HS-5 (cell line): ENCODE results near the gene MUC5B.
"Not testable (repeated sequence)": the region's sequence is repeated elsewhere in the genome, so short reads cannot be mapped to it uniquely, and the experiment has no call there.

Experiments
- DNase-seq: peaks from one replicate; pipeline ENCODE4 v3.0.0-alpha.2; 2012; ENCODE audit warnings: low read depth

MUC5B gene

GRCh38 chr11:1251236-1251770 lies 28.4 kb downstream of the MUC5B start:
- no peak for DNase-seq

GRCh38 chr11:1252371-1253102 lies 29.7 kb downstream of the MUC5B start:
- no peak for DNase-seq

GRCh38 chr11:1253103-1253485 lies 30.2 kb downstream of the MUC5B start:
- DNase-seq = no peak

GRCh38 chr11:1254086-1254648 lies 31.3 kb downstream of the MUC5B start:
- no peak for DNase-seq

- no peak for DNase-seq
These were observed 31.9 kb downstream of the MUC5B start for GRCh38 chr11:1254733-1255132.

- DNase-seq = no peak
These were observed 32.3 kb downstream of the MUC5B start for GRCh38 chr11:1255151-1255550.

GRCh38 chr11:1256257-1257045 lies 33.6 kb downstream of the MUC5B start:
- no peak for DNase-seq

- DNase-seq = no peak
These were observed 34.5 kb downstream of the MUC5B start for GRCh38 chr11:1257366-1257765.

- no peak for DNase-seq
These were observed 35.0 kb downstream of the MUC5B start for GRCh38 chr11:1257916-1258315.

GRCh38 chr11:1258401-1259075 lies 35.7 kb downstream of the MUC5B start:
- no peak for DNase-seq

- DNase-seq = no peak
These were observed 36.2 kb downstream of the MUC5B start for GRCh38 chr11:1259076-1259461.

- DNase-seq = no peak
These were observed 36.7 kb downstream of the MUC5B start for GRCh38 chr11:1259561-1259960.

- no peak for DNase-seq
These were observed 37.2 kb downstream of the MUC5B start for GRCh38 chr11:1260023-1260501.

- DNase-seq = no peak
These were observed 37.8 kb downstream of the MUC5B start for GRCh38 chr11:1260620-1261019.

GRCh38 chr11:1261241-1262071 lies 38.6 kb downstream of the MUC5B start:
- DNase-seq = no peak

- DNase-seq = peak; percentile 46
These were observed 39.5 kb downstream of the MUC5B start for GRCh38 chr11:1262172-1263006.

- no peak for DNase-seq
These were observed 40.1 kb downstream of the MUC5B start for GRCh38 chr11:1263010-1263409.

- peak; percentile 23 for DNase-seq
These were observed 41.6 kb downstream of the MUC5B start for GRCh38 chr11:1264444-1264843.

- not testable (repeated sequence) for DNase-seq
These were observed 42.6 kb downstream of the MUC5B start for GRCh38 chr11:1265480-1265879.

GRCh38 chr11:1266976-1267375 lies 44.1 kb downstream of the MUC5B start:
- not testable (repeated sequence) for DNase-seq
